NK-92 (cell line): ENCODE data around the gene TULP4.

Experiments
- DNase-seq: peaks from one replicate; lab custom pipeline; 2025; ENCODE audit not compliant: unreplicated experiment; lab: John Stamatoyannopoulos, UW

TULP4 gene, protein sequence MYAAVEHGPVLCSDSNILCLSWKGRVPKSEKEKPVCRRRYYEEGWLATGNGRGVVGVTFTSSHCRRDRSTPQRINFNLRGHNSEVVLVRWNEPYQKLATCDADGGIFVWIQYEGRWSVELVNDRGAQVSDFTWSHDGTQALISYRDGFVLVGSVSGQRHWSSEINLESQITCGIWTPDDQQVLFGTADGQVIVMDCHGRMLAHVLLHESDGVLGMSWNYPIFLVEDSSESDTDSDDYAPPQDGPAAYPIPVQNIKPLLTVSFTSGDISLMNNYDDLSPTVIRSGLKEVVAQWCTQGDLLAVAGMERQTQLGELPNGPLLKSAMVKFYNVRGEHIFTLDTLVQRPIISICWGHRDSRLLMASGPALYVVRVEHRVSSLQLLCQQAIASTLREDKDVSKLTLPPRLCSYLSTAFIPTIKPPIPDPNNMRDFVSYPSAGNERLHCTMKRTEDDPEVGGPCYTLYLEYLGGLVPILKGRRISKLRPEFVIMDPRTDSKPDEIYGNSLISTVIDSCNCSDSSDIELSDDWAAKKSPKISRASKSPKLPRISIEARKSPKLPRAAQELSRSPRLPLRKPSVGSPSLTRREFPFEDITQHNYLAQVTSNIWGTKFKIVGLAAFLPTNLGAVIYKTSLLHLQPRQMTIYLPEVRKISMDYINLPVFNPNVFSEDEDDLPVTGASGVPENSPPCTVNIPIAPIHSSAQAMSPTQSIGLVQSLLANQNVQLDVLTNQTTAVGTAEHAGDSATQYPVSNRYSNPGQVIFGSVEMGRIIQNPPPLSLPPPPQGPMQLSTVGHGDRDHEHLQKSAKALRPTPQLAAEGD (N-terminal part only)

GRCh38 chr6:158312165-158312564, at the start of gene TULP4:
Gene TULP4, plus strand, starts transcription at chr6:158312465. Its CDS starts 1,552 bp downstream, at chr6:158314017.
- no peak for DNase-seq

DNA sequence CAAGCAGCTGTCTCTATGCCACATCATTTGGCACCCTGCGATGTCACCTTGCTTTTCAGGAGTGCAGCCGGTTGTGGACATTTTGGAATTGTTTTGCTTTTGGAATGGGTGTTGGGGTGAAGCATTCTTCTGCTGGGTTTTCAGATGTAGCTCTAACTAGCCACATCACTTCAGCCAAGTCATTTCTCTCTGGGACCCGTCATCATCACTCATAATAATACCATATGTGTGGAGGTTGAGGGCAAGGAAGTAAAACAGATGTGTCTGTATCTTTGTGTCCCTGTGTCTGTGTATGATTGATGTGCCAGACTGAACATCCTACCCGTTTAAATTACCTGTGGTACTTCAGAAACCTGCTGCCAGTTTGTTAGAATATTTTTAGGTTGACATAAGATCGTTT, 49.5 kb upstream of the TULP4 start:
- no peak for DNase-seq

DNA sequence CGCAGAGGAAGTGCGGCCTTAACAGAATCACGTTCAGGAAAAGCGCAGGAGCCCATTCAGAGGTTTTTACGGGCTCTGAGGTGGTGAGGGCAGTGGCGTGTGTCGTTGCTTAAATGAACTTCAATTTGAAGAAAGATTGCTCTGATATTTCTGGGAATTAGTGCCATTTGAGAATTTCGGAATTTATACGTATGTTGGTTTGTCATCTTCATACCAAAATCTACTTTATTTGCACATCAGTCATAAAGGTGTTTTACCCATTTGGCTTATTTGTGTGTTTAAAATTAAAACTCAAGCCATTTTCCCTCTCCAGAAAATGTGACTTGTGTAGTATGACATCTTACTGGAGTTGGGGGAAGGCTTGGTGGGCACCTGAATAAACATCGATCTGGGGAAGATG, 48.1 kb upstream of the TULP4 start:
- DNase-seq: no peak

GRCh38 chr6:158266131-158266530, 46.1 kb upstream of the TULP4 start:
- no peak for DNase-seq

DNA sequence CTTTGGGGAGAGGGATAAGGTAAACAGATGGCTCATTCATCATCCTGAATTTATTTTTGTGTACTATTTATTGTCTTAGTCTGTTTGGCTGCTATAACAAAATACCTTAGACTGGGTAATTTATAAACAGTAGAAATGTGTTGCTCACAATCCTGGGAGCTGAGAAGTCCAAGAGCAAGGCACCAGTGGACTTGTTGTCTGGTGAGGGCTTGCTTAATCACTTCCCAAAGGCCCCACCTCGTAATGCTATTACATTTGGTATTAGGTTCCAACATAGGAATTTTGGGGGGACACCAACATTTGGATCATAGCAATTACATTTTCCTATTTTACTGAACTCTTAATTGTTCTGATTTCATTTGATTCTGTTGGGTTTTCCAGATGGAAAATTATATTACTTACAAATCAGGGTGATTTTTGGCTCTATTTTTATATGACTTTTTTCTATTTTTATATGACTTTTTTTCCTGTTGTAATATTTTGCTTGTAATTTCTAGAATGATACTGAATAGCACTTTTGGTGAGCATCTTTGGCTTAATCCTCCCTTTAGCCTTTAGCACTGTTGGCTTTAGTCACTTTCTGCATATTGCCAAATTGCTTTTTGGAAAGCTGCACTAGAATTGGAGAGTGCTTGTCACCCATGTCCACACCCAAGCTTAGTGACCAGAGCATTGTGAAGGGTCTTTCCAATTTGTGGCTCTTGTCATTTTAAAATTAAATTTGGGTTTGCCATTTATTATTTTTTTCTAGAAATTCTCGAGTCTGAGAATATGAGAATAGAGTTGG, 43.7 kb upstream of the TULP4 start:
- no peak for DNase-seq

DNA sequence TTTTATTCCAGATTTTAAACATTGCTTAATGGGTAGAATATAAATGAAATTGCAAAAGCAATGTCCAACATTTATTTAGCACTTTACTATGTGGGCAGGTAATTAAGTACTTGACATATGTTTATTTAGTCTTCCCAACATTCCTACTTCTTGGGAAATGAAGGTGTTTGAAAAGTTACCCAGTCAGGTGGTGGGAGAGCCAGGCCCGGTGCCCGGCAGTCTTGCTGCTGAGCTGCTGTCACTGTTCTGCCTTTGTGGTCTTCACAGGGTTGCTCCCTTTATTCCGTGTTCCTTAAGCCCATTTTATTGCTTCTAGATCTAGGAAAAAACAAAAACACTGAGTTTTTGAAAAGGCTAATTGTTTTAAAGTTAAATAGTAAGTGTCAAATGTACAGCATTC, 42.6 kb upstream of the TULP4 start:
- no peak for DNase-seq

- no peak for DNase-seq
Observed at GRCh38 chr6:158270389-158271127, 41.7 kb upstream of the TULP4 start.

GRCh38 chr6:158272324-158272723, 39.9 kb upstream of the TULP4 start:
- no peak for DNase-seq

GRCh38 chr6:158278004-158278403, 34.3 kb upstream of the TULP4 start:
- no peak for DNase-seq

DNA sequence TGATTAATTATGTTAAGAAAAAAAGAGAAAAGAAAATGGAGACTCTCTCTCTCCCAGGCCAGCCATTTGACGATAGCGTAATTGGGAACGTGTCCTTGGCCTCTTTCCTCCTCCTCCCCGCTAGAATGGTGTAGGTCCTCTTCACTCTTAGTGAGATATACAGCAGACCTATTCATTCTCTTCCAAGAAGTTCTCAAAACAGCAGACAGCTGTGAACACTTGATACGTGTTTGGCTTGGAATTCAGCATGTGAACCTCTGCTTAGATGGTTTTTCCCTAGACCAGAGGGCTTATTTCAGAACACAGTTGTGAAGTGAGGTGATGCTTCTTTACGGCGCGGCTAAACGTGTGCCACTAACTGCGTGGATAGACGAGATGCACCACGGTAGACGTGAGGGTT, 32.6 kb upstream of the TULP4 start:
- no peak for DNase-seq

DNA sequence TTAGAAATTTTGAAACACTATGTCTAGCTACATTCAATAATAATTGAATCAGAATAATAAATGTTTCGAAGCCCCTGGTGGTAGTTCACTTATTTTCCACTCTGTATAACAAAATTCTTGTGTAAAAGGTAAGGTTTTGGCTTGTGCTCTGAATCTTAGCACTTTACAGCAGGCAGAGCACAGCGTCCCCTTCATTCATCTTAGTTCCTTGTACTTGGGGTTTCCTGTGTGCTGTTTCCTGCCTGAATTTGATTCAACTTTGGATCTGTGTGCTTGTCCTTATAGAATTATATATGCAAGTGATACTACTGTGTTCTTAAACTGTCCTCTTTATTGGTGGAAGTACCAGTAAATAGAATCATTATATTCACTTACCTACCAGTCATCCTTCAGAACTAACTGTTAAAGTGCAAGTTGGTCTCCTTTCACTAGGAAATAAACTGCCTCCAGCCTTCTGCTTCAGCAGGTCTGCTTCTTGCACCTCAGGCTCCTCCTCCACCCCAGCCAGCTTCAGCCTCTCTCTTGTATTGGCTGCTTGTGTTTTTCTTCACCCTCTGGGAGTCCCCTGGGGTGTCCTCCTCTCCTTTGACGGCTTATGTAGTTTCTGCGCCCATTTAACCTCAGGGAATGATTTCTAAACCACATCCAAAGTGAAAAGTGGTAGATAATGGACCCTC, 28.8 kb upstream of the TULP4 start:
- DNase-seq: no peak

DNA sequence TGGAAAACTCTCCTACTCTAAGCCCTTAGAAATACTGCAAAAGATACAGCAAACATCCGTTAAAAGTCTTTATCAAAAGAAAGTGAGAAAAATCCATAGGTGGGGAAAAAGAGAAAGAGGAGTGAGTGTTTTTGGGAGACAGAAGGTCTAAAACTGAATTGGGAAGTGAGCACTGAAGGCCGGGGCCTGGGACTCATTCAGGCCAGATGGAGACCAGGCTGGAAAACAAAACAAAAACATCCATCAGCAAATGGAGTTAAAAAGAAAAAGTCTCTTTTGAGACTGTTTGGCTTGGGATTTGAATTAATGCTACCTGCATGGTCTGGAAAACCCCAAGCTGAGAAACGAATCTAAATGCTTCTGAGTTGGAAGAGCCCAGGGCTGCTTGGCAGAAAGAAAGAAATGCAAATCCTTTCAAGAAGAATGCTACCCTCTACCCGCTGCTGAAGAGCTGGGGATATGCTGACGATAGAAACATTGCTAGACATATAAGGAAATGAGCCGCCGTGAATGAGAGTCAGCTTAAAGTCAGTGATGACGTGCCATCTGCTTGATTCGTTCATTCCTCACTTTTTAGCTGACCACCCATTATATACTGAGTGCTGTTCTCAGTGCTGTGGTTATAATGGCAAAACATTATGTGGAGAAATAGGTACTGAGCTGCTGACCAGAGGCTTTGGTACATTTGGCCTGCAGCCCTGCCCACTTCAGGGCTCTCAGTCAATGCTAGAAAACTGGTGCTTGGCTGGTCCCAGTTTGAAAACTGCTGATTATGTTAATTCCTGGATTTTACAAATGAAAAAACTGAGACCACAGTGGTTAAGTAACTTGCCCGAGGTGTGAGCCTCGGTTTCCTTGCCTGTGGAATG, 28.0 kb upstream of the TULP4 start:
- no peak for DNase-seq

DNA sequence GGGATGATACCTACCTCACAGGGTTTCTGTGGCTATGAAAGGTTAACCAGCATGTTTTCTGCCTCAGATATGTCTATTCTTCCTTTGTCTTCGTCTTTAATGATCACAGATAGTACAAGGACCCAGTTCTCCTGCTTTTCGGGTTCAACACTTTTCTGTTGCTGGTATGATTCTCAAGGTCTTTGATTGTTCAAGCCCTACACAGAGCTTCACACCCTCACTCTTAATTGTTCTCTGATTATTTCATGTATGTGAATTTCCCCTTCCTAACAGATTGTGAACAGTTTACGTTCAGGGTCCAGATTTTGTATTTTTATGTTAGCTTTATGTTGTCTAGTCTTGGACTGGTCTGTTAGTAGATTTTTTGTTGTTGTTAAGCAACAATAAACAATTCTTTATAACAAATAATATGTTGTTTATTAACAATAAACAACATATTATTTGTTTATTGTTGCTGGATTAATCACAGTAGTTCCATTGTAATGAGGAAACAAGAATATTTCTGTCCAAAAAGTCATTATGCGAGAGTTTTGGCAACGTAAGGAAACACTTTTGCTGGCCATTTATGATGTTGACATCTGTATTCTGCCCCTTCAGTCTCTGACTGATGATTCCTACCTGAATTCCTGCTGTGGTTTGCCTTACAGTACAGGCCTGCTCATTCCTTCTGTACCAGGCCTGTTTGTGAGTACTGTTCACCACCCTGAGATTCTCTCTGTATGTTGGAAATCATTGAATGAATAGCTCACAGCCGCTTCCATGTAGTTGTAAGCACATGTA, 27.2 kb upstream of the TULP4 start:
- DNase-seq: no peak

DNA sequence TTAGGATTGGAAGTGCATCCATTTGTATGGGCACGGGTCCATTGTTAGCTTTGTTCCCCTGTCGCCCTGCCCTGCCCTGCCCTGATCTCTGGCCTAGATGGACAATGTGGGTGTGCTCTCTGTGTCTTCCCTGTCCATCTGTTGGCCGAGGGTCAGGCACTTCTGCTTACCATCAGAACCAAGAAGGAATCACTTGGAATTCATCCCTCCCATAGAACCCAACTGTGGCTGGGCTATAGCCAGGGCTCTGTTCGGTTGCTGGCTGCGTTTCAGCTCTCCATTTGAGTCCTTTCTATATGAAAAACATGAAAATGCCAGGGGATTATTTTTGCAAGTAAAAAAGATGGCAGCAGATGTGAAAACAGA, 26.6 kb upstream of the TULP4 start:
- DNase-seq: no peak

- no peak for DNase-seq
Observed at GRCh38 chr6:158286413-158286812, 25.9 kb upstream of the TULP4 start.

- DNase-seq: no peak
Observed at GRCh38 chr6:158287047-158287446, 25.2 kb upstream of the TULP4 start.

DNA sequence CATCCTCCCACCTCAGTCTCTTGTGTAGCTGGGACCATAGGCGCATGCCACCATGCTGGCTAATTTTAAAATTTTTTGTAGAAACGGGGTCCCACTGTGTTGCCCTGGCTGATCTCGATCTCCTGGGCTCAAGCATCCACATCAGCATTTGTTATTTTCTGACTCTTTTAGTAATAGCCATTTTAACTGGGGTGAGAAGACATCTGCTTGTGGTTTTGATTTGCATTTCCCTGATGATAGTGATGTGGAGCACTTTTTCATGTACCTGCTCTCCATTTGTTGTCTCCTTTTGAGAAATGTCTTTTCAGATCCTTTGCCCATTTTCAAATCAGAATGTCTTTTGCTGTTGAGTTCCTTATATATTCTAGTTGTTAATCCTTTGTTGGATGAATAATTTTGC, 22.2 kb upstream of the TULP4 start:
- no peak for DNase-seq

DNA sequence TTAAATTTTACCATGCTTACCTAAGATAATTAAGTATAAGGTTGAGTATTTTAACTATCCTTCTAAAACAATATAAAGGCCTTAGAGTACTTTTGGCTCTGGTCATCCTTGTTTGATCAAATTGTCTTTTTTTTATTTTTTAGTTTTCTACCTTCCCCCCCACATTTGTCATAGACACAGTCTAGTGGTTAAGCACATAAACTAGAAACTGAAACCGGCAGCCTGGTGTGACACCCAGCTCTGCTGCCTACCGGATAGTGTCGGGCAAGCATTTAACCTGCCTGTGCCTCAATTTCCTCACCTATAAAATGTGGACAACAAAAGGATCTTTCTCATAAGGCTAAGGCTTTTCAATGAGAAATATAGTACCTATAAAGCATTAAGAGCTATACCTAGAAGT, 21.6 kb upstream of the TULP4 start:
- no peak for DNase-seq

DNA sequence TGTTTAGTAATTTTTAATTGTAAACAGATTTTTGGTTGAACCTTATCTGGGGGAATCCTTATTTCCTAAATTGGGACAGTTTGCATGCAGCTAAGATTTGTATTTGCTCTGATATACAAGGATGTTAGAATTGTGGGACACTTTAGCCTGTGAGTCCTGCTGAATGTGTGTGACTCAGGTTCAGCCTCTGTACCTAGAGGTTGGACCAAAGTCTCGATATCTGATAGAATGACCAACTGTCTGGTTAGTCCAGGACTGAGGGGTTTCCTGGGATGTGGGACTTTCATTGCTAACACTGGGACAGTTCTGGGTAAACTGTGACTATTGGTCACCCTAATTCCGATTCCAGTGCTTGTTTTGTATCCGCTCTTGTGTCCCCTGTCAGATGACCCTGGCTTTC, 20.2 kb upstream of the TULP4 start:
- no peak for DNase-seq
